SK-N-MC (cell line): ENCODE measurements around the gene GFM2.

Source experiments
- EZH2 ChIP-seq: fragments of 200-600 bp; sonication (generic); IDR thresholded peaks from one replicate; pipeline ENCODE4 v1.6.1; 2017; ENCODE audit warnings: antibody characterized with exemption
- FOXP2 ChIP-seq: optimal IDR thresholded peaks from 2 replicates; pipeline ENCODE3; 2011; ENCODE audit warnings: mild to moderate bottlenecking, moderate library complexity; ENCODE audit not compliant: insufficient read depth; ENCODE audit errors: extremely low read length, control extremely low read depth
- POLR2AphosphoS5 ChIP-seq: IDR thresholded peaks from 2 replicates; pipeline ENCODE4 v1.6.1; 2012; ENCODE audit warnings: mild to moderate bottlenecking, low read depth, low read length, borderline replicate concordance

- TF ChIP-seq POLR2AphosphoS5 (no peak), EZH2 (no peak), FOXP2 (no peak)
Measured at GRCh38 chr5:74685979-74686631, 80.8 kb downstream of the GFM2 start.
